Measurements from ENCODE around the gene RXFP3. TPM values are rescaled to one million over a fixed set of nuclear protein-coding genes. Genes with fewer than 3 reads are reported as not detected.

The RXFP3 gene
- total and polyA plus RNA-seq, 8 donors = 0.09 to 0.16 (median 0.09) TPM; not detected in 5

DNA sequence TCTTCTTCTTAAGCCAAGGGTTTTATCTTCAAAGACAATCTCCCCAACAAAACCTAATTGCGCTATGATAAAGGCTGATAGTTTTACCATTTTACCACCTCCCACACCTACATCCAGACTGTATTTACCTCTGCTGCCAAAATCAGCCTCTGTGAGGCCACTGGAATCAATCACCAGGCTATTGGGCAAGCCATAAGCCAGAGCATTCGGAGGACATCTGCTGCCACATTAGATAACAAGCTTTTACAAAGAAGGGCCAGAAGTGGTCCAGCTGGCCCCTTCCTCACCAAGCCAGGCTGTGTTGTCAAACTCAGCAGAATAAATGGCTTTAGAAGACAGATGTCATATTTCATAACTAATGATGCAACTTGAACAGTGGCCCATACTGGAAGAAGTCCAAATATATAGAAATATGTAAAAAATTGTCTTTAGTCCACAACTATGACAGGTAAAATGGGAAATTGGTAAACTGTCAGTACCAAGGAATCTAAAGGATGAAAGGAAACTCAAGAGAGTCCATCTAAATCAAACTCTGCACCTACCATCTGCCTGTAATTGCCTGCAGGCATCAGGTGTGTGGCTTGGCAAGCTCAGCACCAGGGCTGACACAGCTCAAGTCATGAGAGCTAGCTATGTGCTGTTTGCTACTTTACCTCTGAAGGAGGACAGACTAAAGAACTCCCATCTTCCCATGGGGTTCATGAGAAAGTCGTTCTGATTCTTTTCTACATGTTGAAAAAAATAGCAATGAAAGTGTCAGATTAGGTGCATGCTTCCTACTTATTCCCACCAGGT is 32.2 kb downstream of the RXFP3 start:
- Histone ChIP-seq H3K9me3 (no peaks in the 10 kb centered on the region), H3K4me3 (no peak overlapping the region), H3K27me3 (no peaks in the 10 kb centered on the region), H3K4me1 (no peaks in the 10 kb centered on the region), H3K36me3 (no peaks in the 10 kb centered on the region), H3K27ac (no peak overlapping the region)
- TF ChIP-seq, protein P1, sequence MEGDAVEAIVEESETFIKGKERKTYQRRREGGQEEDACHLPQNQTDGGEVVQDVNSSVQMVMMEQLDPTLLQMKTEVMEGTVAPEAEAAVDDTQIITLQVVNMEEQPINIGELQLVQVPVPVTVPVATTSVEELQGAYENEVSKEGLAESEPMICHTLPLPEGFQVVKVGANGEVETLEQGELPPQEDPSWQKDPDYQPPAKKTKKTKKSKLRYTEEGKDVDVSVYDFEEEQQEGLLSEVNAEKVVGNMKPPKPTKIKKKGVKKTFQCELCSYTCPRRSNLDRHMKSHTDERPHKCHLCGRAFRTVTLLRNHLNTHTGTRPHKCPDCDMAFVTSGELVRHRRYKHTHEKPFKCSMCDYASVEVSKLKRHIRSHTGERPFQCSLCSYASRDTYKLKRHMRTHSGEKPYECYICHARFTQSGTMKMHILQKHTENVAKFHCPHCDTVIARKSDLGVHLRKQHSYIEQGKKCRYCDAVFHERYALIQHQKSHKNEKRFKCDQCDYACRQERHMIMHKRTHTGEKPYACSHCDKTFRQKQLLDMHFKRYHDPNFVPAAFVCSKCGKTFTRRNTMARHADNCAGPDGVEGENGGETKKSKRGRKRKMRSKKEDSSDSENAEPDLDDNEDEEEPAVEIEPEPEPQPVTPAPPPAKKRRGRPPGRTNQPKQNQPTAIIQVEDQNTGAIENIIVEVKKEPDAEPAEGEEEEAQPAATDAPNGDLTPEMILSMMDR (IDR thresholded peaks at IDR 0.05) = no peak
- DNase-seq (no peak), ATAC-seq (peak in 2 of 4 donors; percentile 28 to 35), FAIRE-seq (no peak)
- 52 to 60% methylated on average over 3 of the region's 3 CpGs for WGBS, 2 donors
- intact Hi-C loops (cut with DNase I) = loop anchor here in 1 of 3 donors (10.0 kb wide), 1 partner anchor 534 kb away; no protein-coding TSS in a partner anchor

DNA sequence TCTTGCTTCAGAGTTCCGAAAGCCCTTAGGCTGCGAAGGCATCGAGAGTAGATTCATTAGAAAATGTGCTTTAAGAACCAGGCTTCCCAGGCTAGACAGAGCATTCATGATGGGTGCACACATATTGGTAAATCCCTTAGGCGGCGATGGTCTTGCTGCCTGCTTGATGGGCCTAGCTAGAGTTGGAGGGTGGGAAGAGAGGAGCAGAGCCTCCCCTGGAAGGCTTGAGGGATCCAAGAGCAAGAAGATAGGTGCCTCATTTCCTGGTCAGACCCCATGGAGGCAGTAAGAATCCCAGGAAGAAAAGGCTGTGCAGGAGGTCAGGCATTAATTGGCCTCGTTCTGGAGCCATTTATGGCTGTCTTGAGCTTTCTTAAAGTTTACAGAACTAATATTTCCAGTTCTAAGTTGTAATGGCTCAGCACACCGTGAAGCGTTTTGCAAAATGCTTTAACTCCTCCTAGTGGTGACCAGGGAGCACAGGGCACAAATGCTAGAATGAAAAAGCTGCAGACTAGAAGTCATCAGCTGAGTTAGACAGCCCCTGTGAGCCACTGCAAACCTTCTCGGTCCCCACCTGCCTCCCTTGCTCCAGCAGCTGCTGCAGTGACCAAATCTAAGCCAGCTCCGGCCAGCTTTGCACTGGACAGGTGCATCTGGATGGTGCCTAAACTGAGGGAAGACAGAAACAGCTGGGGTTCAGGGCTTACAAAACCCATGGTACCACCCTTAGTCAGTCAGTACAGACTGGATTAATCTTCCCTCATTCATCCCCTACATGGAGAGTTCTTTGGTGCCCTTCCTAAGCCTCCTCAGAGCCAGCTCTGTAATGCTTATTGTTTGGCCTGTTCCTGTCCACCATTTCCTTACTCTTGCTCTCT is 33.6 kb downstream of the RXFP3 start:
- Histone ChIP-seq H3K27ac (no peak overlapping the region), H3K4me3 (no peak overlapping the region), H3K27me3 (no peaks in the 10 kb centered on the region), H3K9me3 (no peaks in the 10 kb centered on the region), H3K4me1 (no peaks in the 10 kb centered on the region), H3K36me3 (no peaks in the 10 kb centered on the region)
- 48% methylated on average over 10 of the region's 10 CpGs for WGBS, 2 donors
- FAIRE-seq (no peak), DNase-seq (peak in 3 of 6 donors; percentile 6 to 49 (median 21)), ATAC-seq (peak; percentile 68 to 92 (median 89))
- intact Hi-C loops (cut with DNase I) = loop anchor here in 1 of 3 donors (10.0 kb wide), 1 partner anchor 535 kb away; no protein-coding TSS in a partner anchor
- TF ChIP-seq, protein P1 (IDR thresholded peaks at IDR 0.05) = peak; percentile 19 to 61 (median 40)

DNA sequence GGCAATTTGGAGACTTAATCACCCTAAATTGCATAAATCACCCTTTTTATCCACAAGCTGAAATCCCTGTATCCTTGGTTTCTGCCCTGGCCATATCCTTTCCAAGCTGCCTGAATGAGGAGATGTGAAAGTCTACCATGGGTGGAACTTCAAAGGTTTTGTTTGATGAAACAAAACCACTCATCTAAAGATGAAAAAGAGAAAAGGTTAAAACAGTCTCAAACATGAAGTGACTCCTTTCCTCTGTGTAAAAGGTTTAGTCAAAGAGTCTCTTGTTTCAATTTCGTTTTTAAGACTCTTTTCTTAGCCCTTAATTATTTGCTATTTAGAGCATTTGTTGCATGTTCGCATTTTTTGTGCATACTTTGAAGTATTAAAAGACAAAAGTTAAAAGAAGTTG is 37.1 kb downstream of the RXFP3 start:
- TF ChIP-seq, protein P1 (IDR thresholded peaks at IDR 0.05) = no peak
- Histone ChIP-seq H3K9me3 (no peaks in the 10 kb centered on the region), H3K27ac (no peak overlapping the region), H3K4me1 (no peaks in the 10 kb centered on the region), H3K36me3 (no peaks in the 10 kb centered on the region), H3K4me3 (no peak overlapping the region), H3K27me3 (no peaks in the 10 kb centered on the region)
- intact Hi-C loops (cut with DNase I) = no loop called here
- FAIRE-seq = no peak
- WGBS, 2 donors = 58 to 65% methylated on average over 2 of the region's 2 CpGs
- DNase-seq = no peak
- ATAC-seq = no peak

DNA sequence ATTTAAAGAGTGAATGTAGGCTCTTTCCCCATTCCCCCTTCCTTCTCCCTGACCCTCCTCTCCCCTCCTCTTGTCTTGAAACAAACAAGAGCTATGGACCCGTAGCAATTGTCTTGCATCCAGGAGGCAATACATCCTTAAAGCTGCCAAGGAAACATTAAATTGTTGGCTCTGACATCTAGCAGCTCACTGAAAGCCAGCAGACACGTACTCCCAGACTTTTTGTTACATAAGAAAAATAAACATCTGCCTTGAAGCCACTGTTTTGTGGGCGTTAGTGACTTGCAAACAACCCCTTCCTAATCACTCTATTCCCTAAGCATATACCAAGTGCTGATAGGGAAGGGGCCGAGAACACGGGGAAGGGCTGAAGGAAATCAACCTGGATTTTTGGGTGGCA is 39.7 kb downstream of the RXFP3 start:
- Histone ChIP-seq H3K27ac (no peak overlapping the region), H3K27me3 (no peaks in the 10 kb centered on the region), H3K36me3 (no peaks in the 10 kb centered on the region), H3K9me3 (no peaks in the 10 kb centered on the region), H3K4me1 (peaks cover 0 to 3% (median 0%) of the 10 kb centered on the region in 3 donors), H3K4me3 (no peak overlapping the region)
- TF ChIP-seq, protein P1 (IDR thresholded peaks at IDR 0.05) = no peak
- WGBS, 2 donors = 38 to 46% methylated on average over 5 of the region's 5 CpGs
- no peak for DNase-seq
- no peak for FAIRE-seq
- intact Hi-C loops (cut with DNase I) = no loop called here
- peak in 1 of 4 donors; percentile 18 for ATAC-seq

All from pancreas (tissue), 10 donors.